Ramos (cell line): ENCODE data around the gene TMEM45A.
"Not testable (repeated sequence)": the region's sequence is repeated elsewhere in the genome, so short reads cannot be mapped to it uniquely, and the experiment has no call there.

Experiments used
- in situ Hi-C: fragments of 300-500 bp; cut with MboI; formaldehyde crosslinking; loops from one replicate; pipeline ENCODE4 v1.14.3; 2022; ENCODE audit warnings: low sequenced_read_pairs; ENCODE audit not compliant: unreplicated experiment

TMEM45A gene

GRCh38 chr3:100482176-100482575 lies 10.2 kb upstream of the TMEM45A start:
- in situ Hi-C loops, result no loop called here

- in situ Hi-C loops, result no loop called here
These were observed 8.9 kb upstream of the TMEM45A start for GRCh38 chr3:100483529-100483928.

GRCh38 chr3:100486808-100487207 lies 5.6 kb upstream of the TMEM45A start:
- in situ Hi-C loops, result no loop called here

GRCh38 chr3:100489118-100489517 lies 3.3 kb upstream of the TMEM45A start:
- in situ Hi-C loops, result no loop called here

- in situ Hi-C loops, result no loop called here
These were observed 4.4 kb downstream of the TMEM45A start for GRCh38 chr3:100496711-100497261.

GRCh38 chr3:100499651-100500050 lies 7.2 kb downstream of the TMEM45A start:
- in situ Hi-C loops, result no loop called here

GRCh38 chr3:100500320-100500880 lies 8.0 kb downstream of the TMEM45A start:
- in situ Hi-C loops, result no loop called here

- in situ Hi-C loops, result no loop called here
These were observed 11.0 kb downstream of the TMEM45A start for GRCh38 chr3:100503448-100503847.

- in situ Hi-C loops, result no loop called here
These were observed 13.9 kb downstream of the TMEM45A start for GRCh38 chr3:100506355-100506754.

- in situ Hi-C loops, result not testable (repeated sequence)
These were observed 17.4 kb downstream of the TMEM45A start for GRCh38 chr3:100509818-100510217.

- in situ Hi-C loops, result no loop called here
These were observed 23.8 kb downstream of the TMEM45A start for GRCh38 chr3:100516232-100516631.

- in situ Hi-C loops, result no loop called here
These were observed 24.4 kb downstream of the TMEM45A start for GRCh38 chr3:100516838-100517237.

GRCh38 chr3:100517276-100517675 lies 24.9 kb downstream of the TMEM45A start:
- in situ Hi-C loops, result no loop called here

- in situ Hi-C loops, result no loop called here
These were observed 25.8 kb downstream of the TMEM45A start for GRCh38 chr3:100518244-100518643.

- in situ Hi-C loops, result no loop called here
These were observed 26.6 kb downstream of the TMEM45A start for GRCh38 chr3:100518983-100519382.

- in situ Hi-C loops, result no loop called here
These were observed 29.0 kb downstream of the TMEM45A start for GRCh38 chr3:100521439-100521845.

- in situ Hi-C loops, result no loop called here
These were observed 29.7 kb downstream of the TMEM45A start for GRCh38 chr3:100522125-100522524.

- in situ Hi-C loops, result no loop called here
These were observed 30.8 kb downstream of the TMEM45A start for GRCh38 chr3:100523050-100523760.

- in situ Hi-C loops, result no loop called here
These were observed 33.6 kb downstream of the TMEM45A start for GRCh38 chr3:100525753-100526612.

GRCh38 chr3:100526613-100527346 lies 34.4 kb downstream of the TMEM45A start:
- in situ Hi-C loops, result no loop called here
